ENCODE data around the gene OVOL3.

OVOL3 gene

DNA sequence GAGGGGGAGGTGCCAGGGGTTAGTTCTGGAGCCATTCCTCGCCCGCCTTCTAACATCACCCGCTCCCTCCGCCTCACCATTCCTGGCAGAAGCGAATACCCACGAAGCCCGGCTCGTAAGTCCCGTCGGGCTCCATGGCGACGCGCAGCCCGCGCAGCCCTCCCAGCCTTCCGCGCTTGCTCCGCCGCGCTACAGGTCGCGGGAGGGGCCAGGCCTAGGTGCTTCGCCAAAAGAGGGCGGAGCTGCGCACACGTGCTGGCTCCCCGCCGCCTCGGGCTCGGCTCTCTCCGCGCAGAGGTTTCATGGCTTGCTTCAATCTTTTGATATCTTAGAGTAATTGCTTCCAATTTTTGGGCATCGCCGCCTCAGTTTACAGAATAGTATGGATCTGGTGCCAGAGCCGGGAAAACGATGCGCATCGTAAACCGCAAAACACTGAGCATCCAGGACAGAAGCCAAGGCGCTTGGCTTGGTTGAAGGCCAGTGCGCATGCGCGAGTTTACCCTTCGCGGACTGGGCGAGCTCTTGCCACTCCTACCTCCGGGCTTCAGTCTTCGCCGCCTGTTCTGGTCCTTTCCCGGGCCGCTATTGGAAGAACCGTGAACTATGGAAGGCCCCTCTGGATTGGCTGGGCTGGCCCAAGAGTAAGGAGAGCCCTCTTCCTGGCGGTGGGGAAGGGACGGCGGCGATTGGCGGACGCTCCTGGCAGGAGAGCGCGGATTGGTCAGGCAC, 3.9 kb downstream of the OVOL3 start, which contains the start of gene POLR2I:
TSS of gene POLR2I (minus strand) at position 155 of the 732 bp plus-strand sequence. CDS start at position 136, 19 bp downstream.
- POLR2A ChIA-PET, result interaction anchor here (1.2 kb wide), 1 partner anchor 25 kb away, joined by 4 read pairs; the partner anchor contains the start of gene CAPNS1
- no peaks in the 10 kb centered on the region for H3K27me3 ChIP-seq (replicated peaks in 2 of 5; ENCODE audit: control insufficient read depth in 4 of 5, insufficient read depth in 5 of 5, low read length in 4 of 5)
- peaks cover 6 to 44% (median 28%) of the 10 kb centered on the region in 4 experiments for H3K36me3 ChIP-seq (ENCODE audit: control insufficient read depth in 4 of 4, insufficient read depth in 4 of 4, low read length in 3 of 4)
- peak; percentile 100 for DNase-seq
- peaks cover 0 to 25% (median 22%) of the 10 kb centered on the region in 4 experiments for H3K4me1 ChIP-seq (ENCODE audit: control extremely low read depth in 1 of 4, control insufficient read depth in 4 of 4, insufficient read depth in 4 of 4, low read length in 3 of 4)
- WGBS (ENCODE audit: insufficient coverage), result under 1% methylated on average over 44 of the region's 60 CpGs
- CTCF ChIA-PET, result interaction anchor here (1.2 to 5.1 kb wide), 2 partner anchors 12 to 59 kb away, joined by 3 to 25 read pairs; no protein-coding TSS in a partner anchor
- H3K27ac ChIP-seq (ENCODE audit: insufficient read depth in 1 of 2, low read depth in 1 of 2, low read length in 2 of 2, poor library complexity in 1 of 2, severe bottlenecking in 2 of 2), result peak within 1 kb of the TSS; percentile 76 to 89
- no peaks in the 10 kb centered on the region for H3K9me3 ChIP-seq (ENCODE audit: control extremely low read depth in 1 of 5, control insufficient read depth in 4 of 5, insufficient read depth in 2 of 5, low read depth in 1 of 5, low read length in 4 of 5)
- peak within 1 kb of the TSS; percentile 50 to 98 (median 90) for H3K4me3 ChIP-seq (ENCODE audit: control insufficient read depth in 1 of 7, extremely low read depth in 1 of 7, insufficient read depth in 4 of 7, low read depth in 2 of 7, low read length in 6 of 7)

- Histone ChIP-seq H3K27ac (ENCODE audit: insufficient read depth in 1 of 2, low read depth in 1 of 2, low read length in 2 of 2, poor library complexity in 1 of 2, severe bottlenecking in 2 of 2) (peak within 1 kb of the TSS; percentile 76 to 89), H3K27me3 (replicated peaks in 2 of 5; ENCODE audit: control insufficient read depth in 4 of 5, insufficient read depth in 5 of 5, low read length in 4 of 5) (no peaks in the 10 kb centered on the region), H3K4me3 (ENCODE audit: control insufficient read depth in 1 of 7, extremely low read depth in 1 of 7, insufficient read depth in 4 of 7, low read depth in 2 of 7, low read length in 6 of 7) (peak within 1 kb of the TSS; percentile 50 to 98 (median 90)), H3K4me1 (ENCODE audit: control extremely low read depth in 1 of 4, control insufficient read depth in 4 of 4, insufficient read depth in 4 of 4, low read length in 3 of 4) (peaks cover 0 to 25% (median 22%) of the 10 kb centered on the region in 4 experiments), H3K9me3 (ENCODE audit: control extremely low read depth in 1 of 5, control insufficient read depth in 4 of 5, insufficient read depth in 2 of 5, low read depth in 1 of 5, low read length in 4 of 5) (no peaks in the 10 kb centered on the region), H3K36me3 (ENCODE audit: control insufficient read depth in 4 of 4, insufficient read depth in 4 of 4, low read length in 3 of 4) (peaks cover 9 to 51% (median 31%) of the 10 kb centered on the region in 4 experiments)
- WGBS (ENCODE audit: insufficient coverage), result 9% methylated on average over 41 of the region's 59 CpGs
- no peak for DNase-seq
- CTCF ChIA-PET, result interaction anchor here (1.2 to 5.1 kb wide), 3 partner anchors 9 to 59 kb away, joined by 3 to 25 read pairs (median 5); no protein-coding TSS in a partner anchor
- POLR2A ChIA-PET, result no interaction called here
Observed at GRCh38 chr19:36115453-36116343, 4.8 kb downstream of the OVOL3 start, which contains the start of gene TBCB. TBCB (plus strand) TSS chr19:36115468; CDS start chr19:36115561, 93 bp downstream.

DNA sequence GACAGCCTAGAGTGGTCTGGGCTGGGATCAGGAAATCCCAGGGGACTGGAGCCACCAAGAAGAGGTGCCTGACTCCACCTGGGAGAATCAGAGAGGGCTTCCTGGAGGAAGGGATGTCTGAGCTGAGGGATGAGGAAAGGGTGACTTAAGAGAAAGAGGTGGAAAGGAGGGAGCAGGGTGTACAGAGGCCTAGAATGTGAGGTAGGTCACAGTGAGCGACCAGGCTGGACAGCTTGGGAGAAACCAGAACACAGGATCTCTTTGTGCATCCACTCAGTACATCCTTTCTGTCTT, 5.3 kb downstream of the OVOL3 start:
- no peak for DNase-seq
- Histone ChIP-seq H3K27me3 (replicated peaks in 2 of 5; ENCODE audit: control insufficient read depth in 4 of 5, insufficient read depth in 5 of 5, low read length in 4 of 5) (no peaks in the 10 kb centered on the region), H3K4me1 (ENCODE audit: control extremely low read depth in 1 of 4, control insufficient read depth in 4 of 4, insufficient read depth in 4 of 4, low read length in 3 of 4) (peaks cover 0 to 25% (median 22%) of the 10 kb centered on the region in 4 experiments), H3K4me3 (ENCODE audit: control insufficient read depth in 1 of 7, extremely low read depth in 1 of 7, insufficient read depth in 4 of 7, low read depth in 2 of 7, low read length in 6 of 7) (peak overlapping the region in 6 of 7 experiments; percentile 75 to 98 (median 87)), H3K27ac (ENCODE audit: insufficient read depth in 1 of 2, low read depth in 1 of 2, low read length in 2 of 2, poor library complexity in 1 of 2, severe bottlenecking in 2 of 2) (peak overlapping the region in 1 of 2 experiments; percentile 54), H3K36me3 (ENCODE audit: control insufficient read depth in 4 of 4, insufficient read depth in 4 of 4, low read length in 3 of 4) (peaks cover 9 to 49% (median 30%) of the 10 kb centered on the region in 4 experiments), H3K9me3 (ENCODE audit: control extremely low read depth in 1 of 5, control insufficient read depth in 4 of 5, insufficient read depth in 2 of 5, low read depth in 1 of 5, low read length in 4 of 5) (no peaks in the 10 kb centered on the region)
- 100% methylated on average over 1 of the region's 1 CpG for WGBS (ENCODE audit: insufficient coverage)
- ChIA-PET POLR2A (no interaction called here), CTCF (interaction anchor here (1.4 to 5.1 kb wide), 2 partner anchors 8 to 11 kb away, joined by 5 to 25 read pairs; no protein-coding TSS in a partner anchor)

- POLR2A ChIA-PET, result no interaction called here
- H3K4me3 ChIP-seq (ENCODE audit: control insufficient read depth in 1 of 7, extremely low read depth in 1 of 7, insufficient read depth in 4 of 7, low read depth in 2 of 7, low read length in 6 of 7), result no peak overlapping the region
- no peak for DNase-seq
- H3K27me3 ChIP-seq (replicated peaks in 2 of 5; ENCODE audit: control insufficient read depth in 4 of 5, insufficient read depth in 5 of 5, low read length in 4 of 5), result no peaks in the 10 kb centered on the region
- CTCF ChIA-PET, result interaction anchor here (1.0 to 1.1 kb wide), 2 partner anchors 59 to 76 kb away, joined by 3 read pairs; no protein-coding TSS in a partner anchor
- 94% methylated on average over 20 of the region's 26 CpGs for WGBS (ENCODE audit: insufficient coverage)
- H3K9me3 ChIP-seq (ENCODE audit: control extremely low read depth in 1 of 5, control insufficient read depth in 4 of 5, insufficient read depth in 2 of 5, low read depth in 1 of 5, low read length in 4 of 5), result no peaks in the 10 kb centered on the region
- H3K4me1 ChIP-seq (ENCODE audit: control extremely low read depth in 1 of 4, control insufficient read depth in 4 of 4, insufficient read depth in 4 of 4, low read length in 3 of 4), result peaks cover 0 to 11% (median 8%) of the 10 kb centered on the region in 4 experiments
- H3K36me3 ChIP-seq (ENCODE audit: control insufficient read depth in 4 of 4, insufficient read depth in 4 of 4, low read length in 3 of 4), result peaks cover 12 to 64% (median 38%) of the 10 kb centered on the region in 4 experiments
- H3K27ac ChIP-seq (ENCODE audit: insufficient read depth in 1 of 2, low read depth in 1 of 2, low read length in 2 of 2, poor library complexity in 1 of 2, severe bottlenecking in 2 of 2), result no peak overlapping the region
Observed at GRCh38 chr19:36120092-36120983, 9.4 kb downstream of the OVOL3 start.

GRCh38 chr19:36120984-36121358, 10.0 kb downstream of the OVOL3 start:
- H3K36me3 ChIP-seq (ENCODE audit: control insufficient read depth in 4 of 4, insufficient read depth in 4 of 4, low read length in 3 of 4), result peaks cover 12 to 70% (median 44%) of the 10 kb centered on the region in 4 experiments
- no peak overlapping the region for H3K4me3 ChIP-seq (ENCODE audit: control insufficient read depth in 1 of 7, extremely low read depth in 1 of 7, insufficient read depth in 4 of 7, low read depth in 2 of 7, low read length in 6 of 7)
- no peaks in the 10 kb centered on the region for H3K27me3 ChIP-seq (replicated peaks in 2 of 5; ENCODE audit: control insufficient read depth in 4 of 5, insufficient read depth in 5 of 5, low read length in 4 of 5)
- over 99% methylated on average over 14 of the region's 18 CpGs for WGBS (ENCODE audit: insufficient coverage)
- no peak overlapping the region for H3K27ac ChIP-seq (ENCODE audit: insufficient read depth in 1 of 2, low read depth in 1 of 2, low read length in 2 of 2, poor library complexity in 1 of 2, severe bottlenecking in 2 of 2)
- no peaks in the 10 kb centered on the region for H3K9me3 ChIP-seq (ENCODE audit: control extremely low read depth in 1 of 5, control insufficient read depth in 4 of 5, insufficient read depth in 2 of 5, low read depth in 1 of 5, low read length in 4 of 5)
- no peak for DNase-seq
- ChIA-PET CTCF (no interaction called here), POLR2A (no interaction called here)
- peaks cover 0 to 8% (median 5%) of the 10 kb centered on the region in 4 experiments for H3K4me1 ChIP-seq (ENCODE audit: control extremely low read depth in 1 of 4, control insufficient read depth in 4 of 4, insufficient read depth in 4 of 4, low read length in 3 of 4)

DNA sequence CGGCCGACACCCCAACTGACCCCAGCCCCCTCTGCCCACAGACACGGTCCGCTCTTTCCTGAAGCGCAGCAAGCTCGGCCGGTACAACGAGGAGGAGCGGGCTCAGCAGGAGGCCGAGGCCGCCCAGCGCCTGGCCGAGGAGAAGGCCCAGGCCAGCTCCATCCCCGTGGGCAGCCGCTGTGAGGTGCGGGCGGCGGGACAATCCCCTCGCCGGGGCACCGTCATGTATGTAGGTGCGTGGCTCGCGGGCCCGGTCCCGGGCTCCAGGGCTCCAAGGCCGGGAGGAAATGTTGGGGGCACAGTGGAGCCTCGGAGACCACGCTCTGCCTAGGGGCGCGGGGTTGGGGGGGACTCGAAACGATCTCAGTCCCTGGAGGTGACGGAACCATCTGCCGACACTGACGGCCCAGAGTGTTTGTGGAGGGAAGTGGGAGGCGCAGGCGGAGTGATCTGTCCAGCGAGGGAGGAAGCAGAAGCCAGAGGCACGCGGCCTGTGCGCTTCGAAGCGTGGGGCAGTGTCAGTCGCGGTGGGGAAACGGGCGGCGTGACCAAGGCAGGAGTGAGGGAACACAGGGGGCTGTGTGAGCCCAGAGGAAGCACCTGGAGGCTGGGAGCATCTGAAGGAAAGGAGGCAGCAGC, 10.7 kb downstream of the OVOL3 start:
- no peak for DNase-seq
- WGBS (ENCODE audit: insufficient coverage), result 87% methylated on average over 49 of the region's 49 CpGs

More for the DNA sequence above, 10.7 kb downstream of the OVOL3 start:
- H3K4me3 ChIP-seq (ENCODE audit: control insufficient read depth in 1 of 7, extremely low read depth in 1 of 7, insufficient read depth in 4 of 7, low read depth in 2 of 7, low read length in 6 of 7), result no peak overlapping the region
- no peaks in the 10 kb centered on the region for H3K9me3 ChIP-seq (ENCODE audit: control extremely low read depth in 1 of 5, control insufficient read depth in 4 of 5, insufficient read depth in 2 of 5, low read depth in 1 of 5, low read length in 4 of 5)
- ChIA-PET POLR2A (no interaction called here), CTCF (no interaction called here)
- no peak overlapping the region for H3K27ac ChIP-seq (ENCODE audit: insufficient read depth in 1 of 2, low read depth in 1 of 2, low read length in 2 of 2, poor library complexity in 1 of 2, severe bottlenecking in 2 of 2)
- H3K36me3 ChIP-seq (ENCODE audit: control insufficient read depth in 4 of 4, insufficient read depth in 4 of 4, low read length in 3 of 4), result peaks cover 12 to 70% (median 45%) of the 10 kb centered on the region in 4 experiments
- H3K27me3 ChIP-seq (replicated peaks in 2 of 5; ENCODE audit: control insufficient read depth in 4 of 5, insufficient read depth in 5 of 5, low read length in 4 of 5), result no peaks in the 10 kb centered on the region
- H3K4me1 ChIP-seq (ENCODE audit: control extremely low read depth in 1 of 4, control insufficient read depth in 4 of 4, insufficient read depth in 4 of 4, low read length in 3 of 4), result peaks cover 0 to 2% (median 0%) of the 10 kb centered on the region in 4 experiments

Data from common myeloid progenitor, CD34-positive (primary cell).